Measurements from ENCODE around the gene ACSS1. TPM values are rescaled to one million over a fixed set of nuclear protein-coding genes. Genes with fewer than 3 reads are reported as not detected.

Gene ACSS1
- total and polyA plus RNA-seq, 2 of the 8 experiments (the other 6 are each of a cell fraction or from before 2014, with no cell fraction given): 2.6 to 3.4 TPM

DNA sequence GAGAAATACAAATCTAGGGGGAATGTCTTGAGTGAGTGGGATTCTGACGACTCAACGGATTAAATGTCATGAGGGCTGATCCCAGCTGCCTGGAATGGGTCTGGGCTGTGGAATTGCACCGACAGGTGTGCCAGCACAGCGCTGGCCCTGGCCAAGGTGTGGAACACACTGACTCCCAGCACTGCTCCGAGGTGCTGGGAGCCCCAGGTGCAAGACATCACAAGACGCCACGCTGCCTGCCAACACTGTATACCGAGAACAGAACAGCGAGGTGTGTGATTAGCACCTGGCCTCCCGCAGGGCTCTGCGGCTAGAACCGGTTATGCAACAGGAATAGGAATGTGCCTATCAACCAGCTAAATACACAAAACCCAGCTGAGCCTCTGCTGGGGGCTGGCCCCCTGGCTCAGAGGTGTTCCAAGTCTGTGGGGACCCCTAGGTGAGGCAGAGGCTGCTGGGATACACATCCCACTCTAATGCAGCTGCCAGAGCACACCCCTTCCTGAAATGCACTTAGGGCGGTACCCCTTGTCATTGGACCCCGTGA, 40.6 kb downstream of the ACSS1 start (continued):
- TF ChIP-seq, protein P1, sequence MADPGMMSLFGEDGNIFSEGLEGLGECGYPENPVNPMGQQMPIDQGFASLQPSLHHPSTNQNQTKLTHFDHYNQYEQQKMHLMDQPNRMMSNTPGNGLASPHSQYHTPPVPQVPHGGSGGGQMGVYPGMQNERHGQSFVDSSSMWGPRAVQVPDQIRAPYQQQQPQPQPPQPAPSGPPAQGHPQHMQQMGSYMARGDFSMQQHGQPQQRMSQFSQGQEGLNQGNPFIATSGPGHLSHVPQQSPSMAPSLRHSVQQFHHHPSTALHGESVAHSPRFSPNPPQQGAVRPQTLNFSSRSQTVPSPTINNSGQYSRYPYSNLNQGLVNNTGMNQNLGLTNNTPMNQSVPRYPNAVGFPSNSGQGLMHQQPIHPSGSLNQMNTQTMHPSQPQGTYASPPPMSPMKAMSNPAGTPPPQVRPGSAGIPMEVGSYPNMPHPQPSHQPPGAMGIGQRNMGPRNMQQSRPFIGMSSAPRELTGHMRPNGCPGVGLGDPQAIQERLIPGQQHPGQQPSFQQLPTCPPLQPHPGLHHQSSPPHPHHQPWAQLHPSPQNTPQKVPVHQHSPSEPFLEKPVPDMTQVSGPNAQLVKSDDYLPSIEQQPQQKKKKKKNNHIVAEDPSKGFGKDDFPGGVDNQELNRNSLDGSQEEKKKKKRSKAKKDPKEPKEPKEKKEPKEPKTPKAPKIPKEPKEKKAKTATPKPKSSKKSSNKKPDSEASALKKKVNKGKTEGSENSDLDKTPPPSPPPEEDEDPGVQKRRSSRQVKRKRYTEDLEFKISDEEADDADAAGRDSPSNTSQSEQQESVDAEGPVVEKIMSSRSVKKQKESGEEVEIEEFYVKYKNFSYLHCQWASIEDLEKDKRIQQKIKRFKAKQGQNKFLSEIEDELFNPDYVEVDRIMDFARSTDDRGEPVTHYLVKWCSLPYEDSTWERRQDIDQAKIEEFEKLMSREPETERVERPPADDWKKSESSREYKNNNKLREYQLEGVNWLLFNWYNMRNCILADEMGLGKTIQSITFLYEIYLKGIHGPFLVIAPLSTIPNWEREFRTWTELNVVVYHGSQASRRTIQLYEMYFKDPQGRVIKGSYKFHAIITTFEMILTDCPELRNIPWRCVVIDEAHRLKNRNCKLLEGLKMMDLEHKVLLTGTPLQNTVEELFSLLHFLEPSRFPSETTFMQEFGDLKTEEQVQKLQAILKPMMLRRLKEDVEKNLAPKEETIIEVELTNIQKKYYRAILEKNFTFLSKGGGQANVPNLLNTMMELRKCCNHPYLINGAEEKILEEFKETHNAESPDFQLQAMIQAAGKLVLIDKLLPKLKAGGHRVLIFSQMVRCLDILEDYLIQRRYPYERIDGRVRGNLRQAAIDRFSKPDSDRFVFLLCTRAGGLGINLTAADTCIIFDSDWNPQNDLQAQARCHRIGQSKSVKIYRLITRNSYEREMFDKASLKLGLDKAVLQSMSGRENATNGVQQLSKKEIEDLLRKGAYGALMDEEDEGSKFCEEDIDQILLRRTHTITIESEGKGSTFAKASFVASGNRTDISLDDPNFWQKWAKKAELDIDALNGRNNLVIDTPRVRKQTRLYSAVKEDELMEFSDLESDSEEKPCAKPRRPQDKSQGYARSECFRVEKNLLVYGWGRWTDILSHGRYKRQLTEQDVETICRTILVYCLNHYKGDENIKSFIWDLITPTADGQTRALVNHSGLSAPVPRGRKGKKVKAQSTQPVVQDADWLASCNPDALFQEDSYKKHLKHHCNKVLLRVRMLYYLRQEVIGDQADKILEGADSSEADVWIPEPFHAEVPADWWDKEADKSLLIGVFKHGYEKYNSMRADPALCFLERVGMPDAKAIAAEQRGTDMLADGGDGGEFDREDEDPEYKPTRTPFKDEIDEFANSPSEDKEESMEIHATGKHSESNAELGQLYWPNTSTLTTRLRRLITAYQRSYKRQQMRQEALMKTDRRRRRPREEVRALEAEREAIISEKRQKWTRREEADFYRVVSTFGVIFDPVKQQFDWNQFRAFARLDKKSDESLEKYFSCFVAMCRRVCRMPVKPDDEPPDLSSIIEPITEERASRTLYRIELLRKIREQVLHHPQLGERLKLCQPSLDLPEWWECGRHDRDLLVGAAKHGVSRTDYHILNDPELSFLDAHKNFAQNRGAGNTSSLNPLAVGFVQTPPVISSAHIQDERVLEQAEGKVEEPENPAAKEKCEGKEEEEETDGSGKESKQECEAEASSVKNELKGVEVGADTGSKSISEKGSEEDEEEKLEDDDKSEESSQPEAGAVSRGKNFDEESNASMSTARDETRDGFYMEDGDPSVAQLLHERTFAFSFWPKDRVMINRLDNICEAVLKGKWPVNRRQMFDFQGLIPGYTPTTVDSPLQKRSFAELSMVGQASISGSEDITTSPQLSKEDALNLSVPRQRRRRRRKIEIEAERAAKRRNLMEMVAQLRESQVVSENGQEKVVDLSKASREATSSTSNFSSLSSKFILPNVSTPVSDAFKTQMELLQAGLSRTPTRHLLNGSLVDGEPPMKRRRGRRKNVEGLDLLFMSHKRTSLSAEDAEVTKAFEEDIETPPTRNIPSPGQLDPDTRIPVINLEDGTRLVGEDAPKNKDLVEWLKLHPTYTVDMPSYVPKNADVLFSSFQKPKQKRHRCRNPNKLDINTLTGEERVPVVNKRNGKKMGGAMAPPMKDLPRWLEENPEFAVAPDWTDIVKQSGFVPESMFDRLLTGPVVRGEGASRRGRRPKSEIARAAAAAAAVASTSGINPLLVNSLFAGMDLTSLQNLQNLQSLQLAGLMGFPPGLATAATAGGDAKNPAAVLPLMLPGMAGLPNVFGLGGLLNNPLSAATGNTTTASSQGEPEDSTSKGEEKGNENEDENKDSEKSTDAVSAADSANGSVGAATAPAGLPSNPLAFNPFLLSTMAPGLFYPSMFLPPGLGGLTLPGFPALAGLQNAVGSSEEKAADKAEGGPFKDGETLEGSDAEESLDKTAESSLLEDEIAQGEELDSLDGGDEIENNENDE (IDR thresholded peaks at IDR 0.05; ENCODE audit: insufficient replicate concordance, low read length): no peak
- peak; percentile 34 for TF ChIP-seq ASH2L (IDR thresholded peaks at IDR 0.05; ENCODE audit: low read length)
- no peak for TF ChIP-seq EGR1 (IDR thresholded peaks at IDR 0.05; ENCODE audit: borderline replicate concordance, low read depth, low read length)
